Ovary (tissue), 3 donors: Measurements from ENCODE around the gene MOV10.

Source experiments
- CTCF ChIP-seq, 3 donors: fragments of 450-650 bp in 2 of 3; fragments of 200-600 bp in 1 of 3; IDR thresholded peaks; one replicate each; pipeline versions ENCODE4 v1.5.1 to v1.8.0; 2016 to 2022; ENCODE audit warnings: antibody characterized with exemption in 3 of 3, mild to moderate bottlenecking in 1 of 3
- POLR2A ChIP-seq: fragments of 450-650 bp; IDR thresholded peaks from one replicate; pipeline ENCODE4 v1.6.1; 2017; ENCODE audit warnings: antibody characterized with exemption, mild to moderate bottlenecking, moderate library complexity
- donor health status: DM: no; HTN: no; CAD: no.

DNA sequence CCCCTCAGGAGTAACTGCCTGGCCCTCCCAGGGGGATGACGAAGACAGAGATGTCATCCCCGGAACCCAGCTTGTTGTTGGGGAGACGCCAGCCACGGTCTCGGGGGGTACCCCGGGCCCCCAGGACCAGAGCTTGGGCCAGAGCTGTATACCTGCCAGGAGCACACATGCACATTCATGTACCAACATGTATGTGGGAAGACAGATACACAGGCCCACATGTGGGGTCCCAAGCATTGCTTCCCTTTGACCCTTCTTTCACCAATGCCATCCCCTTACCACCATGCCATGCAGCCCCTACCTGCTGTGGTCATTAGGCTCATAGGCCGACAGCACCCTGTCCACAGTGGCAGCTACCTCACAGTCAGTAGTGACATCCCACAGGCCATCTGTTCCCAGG, 35.7 kb downstream of the MOV10 start:
- TF ChIP-seq POLR2A (no peak), CTCF (IDR thresholded peaks at IDR 0.05) (no peak)
